ENCODE data around the gene SCAMP2.

Gene SCAMP2

DNA sequence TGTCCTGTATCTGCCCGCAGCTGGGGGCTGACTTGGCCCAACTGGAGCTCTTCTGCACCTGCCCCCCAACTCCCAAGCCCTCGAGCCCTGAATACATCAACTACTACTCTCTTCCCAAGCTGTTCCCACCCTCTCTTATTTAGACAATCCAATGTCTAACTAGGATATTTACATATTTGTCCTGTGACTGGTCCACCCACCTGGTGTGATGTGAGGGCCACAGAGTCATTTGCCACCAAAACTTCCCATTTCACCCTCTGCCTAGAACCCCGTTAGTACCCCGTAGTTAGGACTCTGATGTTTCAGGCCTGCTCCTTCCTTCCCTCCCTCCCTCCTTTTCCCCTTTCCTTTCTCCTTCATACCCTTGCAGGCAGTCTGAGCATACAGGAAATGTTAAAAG is 40.3 kb downstream of the SCAMP2 start:
- H3K4me2 ChIP-seq (ENCODE audit: low read length): peak overlapping the region; percentile 17
- H3K9ac ChIP-seq: no peak overlapping the region
- H3K4me3 ChIP-seq (ENCODE audit: low read depth, low read length): no peak overlapping the region

DNA sequence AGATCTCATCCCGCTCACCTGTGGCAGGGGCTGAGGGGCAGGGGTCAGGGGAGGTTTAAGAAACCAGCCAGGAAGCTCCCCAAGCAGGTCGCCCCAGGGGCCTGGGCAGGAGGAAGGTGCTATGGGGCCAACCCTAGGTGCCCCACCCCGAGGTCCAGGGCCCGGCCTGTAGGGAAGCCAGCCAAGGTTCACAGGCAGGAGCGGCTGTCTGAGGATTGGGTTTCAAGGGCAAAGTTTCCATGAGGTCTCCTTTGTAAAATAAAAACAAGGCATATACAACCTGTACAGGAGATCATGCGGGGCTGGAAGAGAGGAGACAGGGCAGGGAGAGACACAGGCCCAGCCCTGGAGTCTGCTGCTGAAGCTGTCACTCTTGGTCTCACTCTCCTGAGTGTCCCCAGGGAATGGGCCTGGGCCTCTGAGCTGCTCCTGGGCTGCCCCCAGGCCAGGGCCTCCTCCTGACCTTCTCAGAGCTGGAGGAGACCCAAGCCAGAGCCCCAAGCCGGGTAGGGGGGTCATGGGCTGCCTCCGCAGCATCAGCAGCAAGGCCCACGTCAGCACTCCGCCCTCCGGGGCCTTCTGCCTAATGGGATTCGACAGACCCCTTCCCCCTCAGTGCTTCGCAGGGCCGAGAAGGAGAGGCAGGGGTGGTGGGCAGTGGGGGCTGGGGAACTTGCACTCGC is 41.2 kb downstream of the SCAMP2 start:
- no peaks in the 10 kb centered on the region for H3K27me3 ChIP-seq (ENCODE audit: control insufficient read depth, insufficient read depth, low read length)
- no peak overlapping the region for H3K9ac ChIP-seq
- peaks cover 37% of the 10 kb centered on the region for H3K4me1 ChIP-seq
- peak overlapping the region; percentile 28 for H2AFZ ChIP-seq
- no peaks in the 10 kb centered on the region for H3K36me3 ChIP-seq (ENCODE audit: control insufficient read depth, insufficient read depth, low read length)
- TF ChIP-seq, protein P1, sequence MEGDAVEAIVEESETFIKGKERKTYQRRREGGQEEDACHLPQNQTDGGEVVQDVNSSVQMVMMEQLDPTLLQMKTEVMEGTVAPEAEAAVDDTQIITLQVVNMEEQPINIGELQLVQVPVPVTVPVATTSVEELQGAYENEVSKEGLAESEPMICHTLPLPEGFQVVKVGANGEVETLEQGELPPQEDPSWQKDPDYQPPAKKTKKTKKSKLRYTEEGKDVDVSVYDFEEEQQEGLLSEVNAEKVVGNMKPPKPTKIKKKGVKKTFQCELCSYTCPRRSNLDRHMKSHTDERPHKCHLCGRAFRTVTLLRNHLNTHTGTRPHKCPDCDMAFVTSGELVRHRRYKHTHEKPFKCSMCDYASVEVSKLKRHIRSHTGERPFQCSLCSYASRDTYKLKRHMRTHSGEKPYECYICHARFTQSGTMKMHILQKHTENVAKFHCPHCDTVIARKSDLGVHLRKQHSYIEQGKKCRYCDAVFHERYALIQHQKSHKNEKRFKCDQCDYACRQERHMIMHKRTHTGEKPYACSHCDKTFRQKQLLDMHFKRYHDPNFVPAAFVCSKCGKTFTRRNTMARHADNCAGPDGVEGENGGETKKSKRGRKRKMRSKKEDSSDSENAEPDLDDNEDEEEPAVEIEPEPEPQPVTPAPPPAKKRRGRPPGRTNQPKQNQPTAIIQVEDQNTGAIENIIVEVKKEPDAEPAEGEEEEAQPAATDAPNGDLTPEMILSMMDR (IDR thresholded peaks at IDR 0.05): no peak
- H3K4me3 ChIP-seq (ENCODE audit: low read depth, low read length): no peak overlapping the region
- H3K9me3 ChIP-seq (ENCODE audit: control insufficient read depth, low read length): no peaks in the 10 kb centered on the region
- H3K27ac ChIP-seq: peak overlapping the region; percentile 98
- peak overlapping the region; percentile 17 for H3K4me2 ChIP-seq (ENCODE audit: low read length)
- no peaks in the 10 kb centered on the region for H3K79me2 ChIP-seq

More for the DNA sequence above, 40.3 kb downstream of the SCAMP2 start:
- no peaks in the 10 kb centered on the region for H3K9me3 ChIP-seq (ENCODE audit: control insufficient read depth, low read length)
- peaks cover 37% of the 10 kb centered on the region for H3K4me1 ChIP-seq
- TF ChIP-seq, protein P1 (IDR thresholded peaks at IDR 0.05): no peak
- H3K27me3 ChIP-seq (ENCODE audit: control insufficient read depth, insufficient read depth, low read length): no peaks in the 10 kb centered on the region
- H2AFZ ChIP-seq: no peak overlapping the region
- H3K79me2 ChIP-seq: no peaks in the 10 kb centered on the region
- H3K27ac ChIP-seq: peak overlapping the region; percentile 98
- H3K36me3 ChIP-seq (ENCODE audit: control insufficient read depth, insufficient read depth, low read length): no peaks in the 10 kb centered on the region

DNA sequence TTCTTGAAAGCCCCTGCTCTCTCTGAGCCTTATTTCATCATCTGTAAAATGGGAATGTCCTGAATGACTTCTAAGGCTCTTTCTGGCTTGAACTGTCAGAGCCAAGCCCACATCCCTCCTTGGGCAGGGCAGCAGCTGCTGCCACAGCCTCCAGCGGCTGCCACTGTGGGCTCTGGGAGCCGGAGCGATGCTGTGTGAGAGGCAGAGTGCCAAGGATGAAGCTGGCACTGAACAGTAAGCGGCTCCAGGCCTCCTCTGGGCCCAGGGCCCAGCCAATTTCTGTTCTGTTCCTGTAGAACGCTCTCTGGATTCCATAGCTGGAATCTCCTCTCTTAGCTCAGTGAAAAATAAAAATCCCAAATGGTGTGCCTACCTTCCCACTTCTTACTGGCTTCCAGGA is 42.3 kb downstream of the SCAMP2 start:
- no peak overlapping the region for H3K9ac ChIP-seq
- H2AFZ ChIP-seq: no peak overlapping the region
- H3K9me3 ChIP-seq (ENCODE audit: control insufficient read depth, low read length): no peaks in the 10 kb centered on the region
- no peaks in the 10 kb centered on the region for H3K36me3 ChIP-seq (ENCODE audit: control insufficient read depth, insufficient read depth, low read length)
- no peak overlapping the region for H3K4me3 ChIP-seq (ENCODE audit: low read depth, low read length)
- H3K4me2 ChIP-seq (ENCODE audit: low read length): no peak overlapping the region
- TF ChIP-seq, protein P1 (IDR thresholded peaks at IDR 0.05): no peak
- peaks cover 37% of the 10 kb centered on the region for H3K4me1 ChIP-seq
- H3K79me2 ChIP-seq: no peaks in the 10 kb centered on the region
- H3K27me3 ChIP-seq (ENCODE audit: control insufficient read depth, insufficient read depth, low read length): no peaks in the 10 kb centered on the region
- H3K27ac ChIP-seq: peak overlapping the region; percentile 98

DNA sequence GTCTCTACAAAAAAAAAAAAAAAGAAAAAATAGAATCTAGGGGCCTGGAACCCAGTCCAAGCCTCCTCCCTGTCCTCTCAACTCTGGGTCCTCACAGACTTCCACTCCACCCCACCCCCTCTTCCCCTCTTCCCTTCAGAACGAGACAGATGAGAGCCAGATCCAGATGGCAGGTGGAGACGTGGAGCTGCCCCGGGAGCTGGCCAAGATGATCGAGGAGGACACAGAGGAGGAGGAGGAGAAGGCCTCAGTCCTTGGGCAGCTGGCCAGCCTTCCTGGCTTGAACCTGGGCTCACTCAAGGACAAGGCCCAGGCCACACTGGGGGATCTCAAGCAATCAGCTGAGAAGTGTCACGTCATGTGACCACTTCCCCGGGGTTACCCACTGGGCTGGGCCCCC is 43.2 kb downstream of the SCAMP2 start:
- Histone ChIP-seq H3K36me3 (ENCODE audit: control insufficient read depth, insufficient read depth, low read length) (no peaks in the 10 kb centered on the region), H3K4me2 (ENCODE audit: low read length) (no peak overlapping the region), H3K27me3 (ENCODE audit: control insufficient read depth, insufficient read depth, low read length) (no peaks in the 10 kb centered on the region), H3K4me3 (ENCODE audit: low read depth, low read length) (no peak overlapping the region), H3K9me3 (ENCODE audit: control insufficient read depth, low read length) (no peaks in the 10 kb centered on the region), H2AFZ (no peak overlapping the region), H3K4me1 (peaks cover 37% of the 10 kb centered on the region), H3K79me2 (no peaks in the 10 kb centered on the region), H3K9ac (no peak overlapping the region), H3K27ac (peak overlapping the region; percentile 98)
- TF ChIP-seq, protein P1 (IDR thresholded peaks at IDR 0.05): no peak

DNA sequence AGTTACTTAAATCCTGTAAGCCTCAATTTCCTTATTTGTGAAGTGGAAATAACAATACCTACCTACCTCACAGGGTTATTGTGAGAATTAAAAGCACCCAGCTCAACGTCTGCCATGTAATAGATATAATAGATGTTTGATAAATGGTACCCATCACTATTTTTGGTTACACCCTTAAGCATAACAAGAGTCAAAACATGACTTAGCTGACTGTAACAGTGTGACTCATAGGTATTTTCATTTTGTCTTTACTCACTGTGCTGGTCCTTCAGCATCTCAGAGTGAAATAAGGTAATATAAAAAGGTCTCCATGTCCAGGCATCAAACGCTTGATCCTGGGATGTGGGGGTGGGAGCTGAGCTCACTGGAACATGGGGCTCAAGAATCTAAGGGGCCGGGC is 43.7 kb downstream of the SCAMP2 start:
- H3K4me2 ChIP-seq (ENCODE audit: low read length): no peak overlapping the region
- H3K9me3 ChIP-seq (ENCODE audit: control insufficient read depth, low read length): no peaks in the 10 kb centered on the region
- TF ChIP-seq, protein P1 (IDR thresholded peaks at IDR 0.05): no peak
- H3K9ac ChIP-seq: no peak overlapping the region
- peaks cover 36% of the 10 kb centered on the region for H3K4me1 ChIP-seq
- no peaks in the 10 kb centered on the region for H3K27me3 ChIP-seq (ENCODE audit: control insufficient read depth, insufficient read depth, low read length)
- no peak overlapping the region for H2AFZ ChIP-seq
- no peak overlapping the region for H3K4me3 ChIP-seq (ENCODE audit: low read depth, low read length)
- no peaks in the 10 kb centered on the region for H3K36me3 ChIP-seq (ENCODE audit: control insufficient read depth, insufficient read depth, low read length)
- no peak overlapping the region for H3K27ac ChIP-seq
- H3K79me2 ChIP-seq: no peaks in the 10 kb centered on the region

Measured in parathyroid adenoma (tissue), 2 donors.